ENCODE data around the gene EHMT1. TPM values are rescaled to one million over a fixed set of nuclear protein-coding genes. Genes with fewer than 3 reads are reported as not detected.

EHMT1 gene
- polyA plus RNA-seq, 3 donors = 10.1 to 46.5 (median 15.0) TPM

DNA sequence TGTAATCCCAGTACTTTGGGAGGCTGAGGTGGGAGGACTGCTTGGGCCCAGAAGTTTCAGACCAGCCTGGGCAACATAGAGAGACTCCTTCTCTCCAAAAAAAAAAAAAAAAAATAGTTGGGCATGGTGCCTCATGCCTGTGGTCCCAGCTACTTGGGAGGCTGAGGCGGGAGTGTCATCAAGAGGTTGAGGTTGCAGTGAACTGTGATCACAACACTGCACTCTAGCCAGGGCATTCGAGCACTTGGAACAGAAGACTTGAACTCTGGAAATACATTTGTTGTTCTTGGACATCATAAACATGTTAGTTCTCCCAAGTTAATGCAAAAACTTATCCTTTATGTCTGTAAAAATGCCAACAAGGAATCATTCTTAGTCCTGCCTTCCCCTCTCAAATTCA lies 29.6 kb downstream of the EHMT1 start:
- Histone ChIP-seq H3K27me3 (ENCODE audit: control insufficient read depth in 2 of 2, insufficient read depth in 2 of 2, low read length in 2 of 2) (no peaks in the 10 kb centered on the region), H4K20me1 (ENCODE audit: insufficient read depth, low read length) (peaks cover 72% of the 10 kb centered on the region), H3K4me3 (replicated peaks in 1 of 3; ENCODE audit: low read depth in 2 of 3, low read length in 3 of 3) (no peak overlapping the region), H3K9ac (ENCODE audit: insufficient read depth, low read length, poor library complexity, severe bottlenecking) (no peak overlapping the region), H3K4me1 (ENCODE audit: control insufficient read depth in 1 of 2, insufficient read depth in 2 of 2, low read length in 2 of 2) (peaks cover 43 to 56% of the 10 kb centered on the region in 2 donors), H2AFZ (ENCODE audit: insufficient read depth, low read depth, low read length, poor library complexity, severe bottlenecking) (no peak overlapping the region), H3K79me2 (ENCODE audit: insufficient read depth, low read length) (peaks cover 80% of the 10 kb centered on the region), H3K27ac (ENCODE audit: low read depth in 1 of 2, low read length in 2 of 2) (peak overlapping the region; percentile 36 to 86), H3K4me2 (replicated peaks; ENCODE audit: extremely low read depth, low read length, poor library complexity, severe bottlenecking) (no peak overlapping the region), H3K36me3 (replicated peaks in 1 of 2; ENCODE audit: control insufficient read depth in 1 of 2, insufficient read depth in 2 of 2, low read length in 2 of 2) (peaks cover 8 to 37% of the 10 kb centered on the region in 2 donors), H3K9me3 (replicated peaks in 1 of 2; ENCODE audit: control insufficient read depth in 1 of 2, insufficient read depth in 1 of 2, low read length in 2 of 2) (no peaks in the 10 kb centered on the region)
- peaks cover 32 to 57% of the 10 kb centered on the region in 2 donors for H3K36me3 Mint-ChIP-seq
- H3K4me1 Mint-ChIP-seq = peaks cover 53% of the 10 kb centered on the region
- no peak for DNase-seq
- H3K27me3 Mint-ChIP-seq (ENCODE audit: low read depth in 3 of 3) = peaks cover 0 to 2% (median 2%) of the 10 kb centered on the region in 3 donors
- H3K9me3 Mint-ChIP-seq = no peaks in the 10 kb centered on the region
- no peak overlapping the region for H3K4me3 Mint-ChIP-seq
- intact Hi-C loops (cut with micrococcal nuclease) = no loop called here
- peak overlapping the region in 2 of 7 donors; percentile 77 to 97 for H3K27ac Mint-ChIP-seq
- no peak for TF ChIP-seq CTCF (IDR thresholded peaks at IDR 0.05)
- WGBS (ENCODE audit: insufficient coverage) = 100% methylated on average over 1 of the region's 2 CpGs

DNA sequence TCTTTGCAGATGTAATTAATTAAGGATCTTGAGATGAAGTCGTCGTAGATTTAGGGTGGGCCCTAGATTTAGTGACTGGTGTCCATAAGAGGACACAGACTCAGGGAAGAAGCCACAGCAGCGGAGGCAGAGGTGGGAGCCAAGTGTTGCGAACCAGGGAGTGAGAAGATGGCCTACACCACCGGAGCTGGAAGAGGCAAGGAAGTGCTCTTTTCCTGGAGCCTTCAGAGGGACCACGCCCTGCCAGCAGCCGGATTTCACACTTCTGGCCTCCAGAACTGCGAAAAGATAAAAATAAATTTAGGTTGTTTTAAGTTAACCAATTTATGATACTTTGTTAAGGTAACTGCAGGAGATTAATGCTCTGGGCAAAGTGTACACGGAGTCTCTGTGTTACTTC lies 30.7 kb downstream of the EHMT1 start:
- intact Hi-C loops (cut with micrococcal nuclease) = no loop called here
- no peak overlapping the region for H3K4me3 ChIP-seq (replicated peaks in 1 of 3; ENCODE audit: low read depth in 2 of 3, low read length in 3 of 3)
- H3K4me2 ChIP-seq (replicated peaks; ENCODE audit: extremely low read depth, low read length, poor library complexity, severe bottlenecking) = no peak overlapping the region
- peak overlapping the region in 1 of 2 donors; percentile 41 for H3K27ac ChIP-seq (ENCODE audit: low read depth in 1 of 2, low read length in 2 of 2)
- H3K4me3 Mint-ChIP-seq = no peak overlapping the region
- H3K79me2 ChIP-seq (ENCODE audit: insufficient read depth, low read length) = peaks cover 75% of the 10 kb centered on the region
- no peak overlapping the region for H3K9ac ChIP-seq (ENCODE audit: insufficient read depth, low read length, poor library complexity, severe bottlenecking)
- no peaks in the 10 kb centered on the region for H3K27me3 ChIP-seq (ENCODE audit: control insufficient read depth in 2 of 2, insufficient read depth in 2 of 2, low read length in 2 of 2)
- H3K36me3 ChIP-seq (replicated peaks in 1 of 2; ENCODE audit: control insufficient read depth in 1 of 2, insufficient read depth in 2 of 2, low read length in 2 of 2) = peaks cover 5 to 38% of the 10 kb centered on the region in 2 donors
- H3K4me1 ChIP-seq (ENCODE audit: control insufficient read depth in 1 of 2, insufficient read depth in 2 of 2, low read length in 2 of 2) = peaks cover 34 to 47% of the 10 kb centered on the region in 2 donors
- DNase-seq = no peak
- no peak overlapping the region for H2AFZ ChIP-seq (ENCODE audit: insufficient read depth, low read depth, low read length, poor library complexity, severe bottlenecking)
- no peaks in the 10 kb centered on the region for H3K9me3 ChIP-seq (replicated peaks in 1 of 2; ENCODE audit: control insufficient read depth in 1 of 2, insufficient read depth in 1 of 2, low read length in 2 of 2)
- H3K9me3 Mint-ChIP-seq = no peaks in the 10 kb centered on the region
- no peak for TF ChIP-seq CTCF (IDR thresholded peaks at IDR 0.05)
- H4K20me1 ChIP-seq (ENCODE audit: insufficient read depth, low read length) = peaks cover 67% of the 10 kb centered on the region
- peaks cover 29 to 62% of the 10 kb centered on the region in 2 donors for H3K36me3 Mint-ChIP-seq
- H3K27me3 Mint-ChIP-seq (ENCODE audit: low read depth in 3 of 3) = peaks cover 0 to 2% (median 2%) of the 10 kb centered on the region in 3 donors
- WGBS (ENCODE audit: insufficient coverage) = 85% methylated on average over 6 of the region's 9 CpGs
- H3K27ac Mint-ChIP-seq = peak overlapping the region in 3 of 7 donors; percentile 27 to 77 (median 27)
- peaks cover 43% of the 10 kb centered on the region for H3K4me1 Mint-ChIP-seq
